OCI-LY7 (cell line): Measurements from ENCODE around the gene GATA5.

Source experiments
- EZH2phosphoT487 ChIP-seq: fragments of 200-600 bp; sonication (generic); IDR thresholded peaks from 2 replicates; pipeline ENCODE4 v1.6.1; 2018; ENCODE audit warnings: low read depth, borderline replicate concordance, mild to moderate bottlenecking, mixed run types, antibody characterized with exemption, low read length, moderate library complexity, mixed read lengths
- TF ChIP-seq, protein P1 (sequence below): fragments of 200-600 bp; sonication (generic); conservative IDR thresholded peaks from 2 replicates; pipeline ENCODE4 v1.5.1; 2014; ENCODE audit warnings: mild to moderate bottlenecking, antibody characterized with exemption, low read length, moderate library complexity, mixed read lengths

GRCh38 chr20:62499758-62500236 lies 24.0 kb upstream of the GATA5 start:
- TF ChIP-seq, protein P1, sequence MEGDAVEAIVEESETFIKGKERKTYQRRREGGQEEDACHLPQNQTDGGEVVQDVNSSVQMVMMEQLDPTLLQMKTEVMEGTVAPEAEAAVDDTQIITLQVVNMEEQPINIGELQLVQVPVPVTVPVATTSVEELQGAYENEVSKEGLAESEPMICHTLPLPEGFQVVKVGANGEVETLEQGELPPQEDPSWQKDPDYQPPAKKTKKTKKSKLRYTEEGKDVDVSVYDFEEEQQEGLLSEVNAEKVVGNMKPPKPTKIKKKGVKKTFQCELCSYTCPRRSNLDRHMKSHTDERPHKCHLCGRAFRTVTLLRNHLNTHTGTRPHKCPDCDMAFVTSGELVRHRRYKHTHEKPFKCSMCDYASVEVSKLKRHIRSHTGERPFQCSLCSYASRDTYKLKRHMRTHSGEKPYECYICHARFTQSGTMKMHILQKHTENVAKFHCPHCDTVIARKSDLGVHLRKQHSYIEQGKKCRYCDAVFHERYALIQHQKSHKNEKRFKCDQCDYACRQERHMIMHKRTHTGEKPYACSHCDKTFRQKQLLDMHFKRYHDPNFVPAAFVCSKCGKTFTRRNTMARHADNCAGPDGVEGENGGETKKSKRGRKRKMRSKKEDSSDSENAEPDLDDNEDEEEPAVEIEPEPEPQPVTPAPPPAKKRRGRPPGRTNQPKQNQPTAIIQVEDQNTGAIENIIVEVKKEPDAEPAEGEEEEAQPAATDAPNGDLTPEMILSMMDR, result no peak
- TF ChIP-seq EZH2phosphoT487, result no peak
